Astrocyte (in vitro differentiated cells and primary cell): ENCODE data around the gene TNFRSF13B. TPM values are rescaled to one million over a fixed set of nuclear protein-coding genes. Genes with fewer than 3 reads are reported as not detected.

ENCODE experiments used
- DNase-seq: peaks from one replicate; pipeline ENCODE4 v3.0.0-alpha.2; 2010; ENCODE audit warnings: low read depth
- FAIRE-seq: peaks from 2 replicates; lab custom pipeline; 2011; peaks lifted over from hg19 to GRCh38; lab: Jason Lieb, UNC
- H2AFZ ChIP-seq: 2 replicates; pipeline ENCODE4 v1.6.0; 2012; ENCODE audit warnings: low read depth, low read length, inconsistent platforms
- H3K27ac ChIP-seq: 2 replicates; pipeline ENCODE4 v1.5.1; 2011; ENCODE audit warnings: low read depth, low read length, inconsistent platforms
- H3K27me3 ChIP-seq: 2 replicates; pipeline ENCODE4 v1.6.0; 2011; ENCODE audit warnings: low read length, inconsistent platforms; ENCODE audit not compliant: insufficient read depth
- H3K36me3 ChIP-seq: 2 replicates; pipeline ENCODE4 v1.5.1; 2011; ENCODE audit warnings: low read length, inconsistent platforms; ENCODE audit not compliant: insufficient read depth
- H3K4me1 ChIP-seq: 2 replicates; pipeline ENCODE4 v1.5.1; 2011; ENCODE audit warnings: low read length, inconsistent platforms; ENCODE audit not compliant: insufficient read depth
- H3K4me2 ChIP-seq: 2 replicates; pipeline ENCODE4 v1.6.0; 2012; ENCODE audit warnings: low read length, inconsistent platforms
- H3K4me3 ChIP-seq: 2 replicates; pipeline ENCODE4 v1.5.1; 2011; ENCODE audit warnings: low read depth, mild to moderate bottlenecking, low read length, inconsistent platforms; ENCODE audit not compliant: insufficient read depth
- H3K79me2 ChIP-seq: 2 replicates; pipeline ENCODE4 v1.6.0; 2012; ENCODE audit warnings: mild to moderate bottlenecking, low read length, inconsistent platforms; ENCODE audit not compliant: insufficient read depth
- H3K9ac ChIP-seq: 2 replicates; pipeline ENCODE4 v1.6.0; 2012; ENCODE audit warnings: mild to moderate bottlenecking, low read length, inconsistent platforms
- H3K9me3 ChIP-seq: 2 replicates; pipeline ENCODE4 v1.5.1; 2012; ENCODE audit warnings: low read depth, mild to moderate bottlenecking, low read length, inconsistent platforms; ENCODE audit not compliant: insufficient read depth
- H4K20me1 ChIP-seq: 2 replicates; pipeline ENCODE4 v1.6.0; 2012; ENCODE audit warnings: low read length, inconsistent platforms; ENCODE audit not compliant: insufficient read depth
- H3K27ac Mint-ChIP-seq: one replicate; pipeline ENCODE4 v1.8.0; 2021; ENCODE audit warnings: mild to moderate bottlenecking, mixed read lengths; ENCODE audit not compliant: unreplicated experiment
- H3K27me3 Mint-ChIP-seq: one replicate; pipeline ENCODE4 v1.8.0; 2021; ENCODE audit warnings: low read depth, mixed read lengths; ENCODE audit not compliant: unreplicated experiment
- H3K36me3 Mint-ChIP-seq: one replicate; pipeline ENCODE4 v1.8.0; 2021; ENCODE audit warnings: low read depth, mixed read lengths; ENCODE audit not compliant: unreplicated experiment
- H3K4me1 Mint-ChIP-seq: one replicate; pipeline ENCODE4 v1.8.0; 2021; ENCODE audit warnings: low read depth, mixed read lengths; ENCODE audit not compliant: unreplicated experiment
- H3K4me3 Mint-ChIP-seq: one replicate; pipeline ENCODE4 v1.8.0; 2021; ENCODE audit warnings: mild to moderate bottlenecking, moderate library complexity, mixed read lengths; ENCODE audit not compliant: unreplicated experiment
- H3K9me3 Mint-ChIP-seq: one replicate; pipeline ENCODE4 v1.8.0; 2021; ENCODE audit warnings: mild to moderate bottlenecking, mixed read lengths; ENCODE audit not compliant: unreplicated experiment
- EZH2 ChIP-seq: IDR thresholded peaks from 2 replicates; pipeline ENCODE4 v1.6.1; 2012; ENCODE audit warnings: mild to moderate bottlenecking, low read length, inconsistent platforms; ENCODE audit not compliant: insufficient read depth
- total RNA-seq: library from RNA; stranded (reverse); gene quantifications from 2 replicates; pipeline ENCODE4 v1.2.1, GENCODE V29; 2021
- TF ChIP-seq, protein P1 (sequence below): IDR thresholded peaks from 2 replicates; pipeline ENCODE4 v1.5.1; 2011; ENCODE audit warnings: low read depth, mild to moderate bottlenecking, inconsistent platforms, low read length, moderate library complexity; ENCODE audit not compliant: insufficient read depth

Gene TNFRSF13B
- total RNA-seq, 1 donor from 2014 or later = not detected

DNA sequence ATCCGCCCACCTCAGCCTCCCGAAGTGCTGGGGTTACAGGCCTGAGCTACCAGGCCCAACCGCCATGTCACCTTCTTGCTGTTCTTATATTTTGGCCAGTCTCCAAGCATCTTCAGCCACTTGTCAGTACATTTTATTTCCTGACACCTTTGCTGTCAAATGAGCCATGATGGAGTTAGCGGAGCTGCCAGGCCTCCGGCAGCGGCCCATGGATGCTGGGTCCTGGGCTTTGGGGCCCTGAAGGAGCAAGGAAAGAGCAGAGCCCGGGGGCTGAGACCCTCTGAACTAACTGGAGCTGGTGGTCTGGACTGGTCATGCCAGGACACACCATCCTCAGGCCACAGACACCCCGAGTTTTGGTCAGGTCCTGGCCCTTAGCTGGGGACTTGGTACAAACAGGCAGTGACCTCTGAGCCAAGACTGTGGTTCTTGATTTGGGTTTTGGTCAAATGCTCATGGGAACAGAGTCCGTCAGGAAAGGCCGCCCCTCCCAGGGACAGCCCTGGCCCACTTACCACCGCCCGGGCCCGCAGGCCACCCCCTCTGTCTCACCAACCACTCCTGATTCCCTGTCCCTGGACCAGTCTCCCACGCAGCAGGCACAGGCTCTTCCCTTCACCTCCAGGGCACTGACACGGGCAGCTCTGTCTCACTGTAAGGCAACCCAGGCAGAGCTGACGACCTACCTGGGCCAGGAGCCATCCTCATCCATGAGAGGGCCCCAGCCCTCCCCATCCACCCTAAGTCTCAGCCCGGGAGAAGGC is 42.0 kb downstream of the TNFRSF13B start:
- H3K4me1 Mint-ChIP-seq = no peaks in the 10 kb centered on the region
- H3K79me2 ChIP-seq = no peaks in the 10 kb centered on the region
- TF ChIP-seq, protein P1, sequence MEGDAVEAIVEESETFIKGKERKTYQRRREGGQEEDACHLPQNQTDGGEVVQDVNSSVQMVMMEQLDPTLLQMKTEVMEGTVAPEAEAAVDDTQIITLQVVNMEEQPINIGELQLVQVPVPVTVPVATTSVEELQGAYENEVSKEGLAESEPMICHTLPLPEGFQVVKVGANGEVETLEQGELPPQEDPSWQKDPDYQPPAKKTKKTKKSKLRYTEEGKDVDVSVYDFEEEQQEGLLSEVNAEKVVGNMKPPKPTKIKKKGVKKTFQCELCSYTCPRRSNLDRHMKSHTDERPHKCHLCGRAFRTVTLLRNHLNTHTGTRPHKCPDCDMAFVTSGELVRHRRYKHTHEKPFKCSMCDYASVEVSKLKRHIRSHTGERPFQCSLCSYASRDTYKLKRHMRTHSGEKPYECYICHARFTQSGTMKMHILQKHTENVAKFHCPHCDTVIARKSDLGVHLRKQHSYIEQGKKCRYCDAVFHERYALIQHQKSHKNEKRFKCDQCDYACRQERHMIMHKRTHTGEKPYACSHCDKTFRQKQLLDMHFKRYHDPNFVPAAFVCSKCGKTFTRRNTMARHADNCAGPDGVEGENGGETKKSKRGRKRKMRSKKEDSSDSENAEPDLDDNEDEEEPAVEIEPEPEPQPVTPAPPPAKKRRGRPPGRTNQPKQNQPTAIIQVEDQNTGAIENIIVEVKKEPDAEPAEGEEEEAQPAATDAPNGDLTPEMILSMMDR = no peak
- no peak for TF ChIP-seq EZH2
- H3K4me2 ChIP-seq = no peak overlapping the region
- H3K27ac ChIP-seq = no peak overlapping the region
- no peak overlapping the region for H3K4me3 ChIP-seq
- no peak overlapping the region for H2AFZ ChIP-seq
- H3K9me3 Mint-ChIP-seq = no peaks in the 10 kb centered on the region
- FAIRE-seq (no peak), DNase-seq (no peak)
- no peaks in the 10 kb centered on the region for H3K9me3 ChIP-seq
- H3K36me3 ChIP-seq = no peaks in the 10 kb centered on the region
- no peak overlapping the region for H3K9ac ChIP-seq
- no peaks in the 10 kb centered on the region for H3K4me1 ChIP-seq
- H3K27ac Mint-ChIP-seq = no peak overlapping the region
- no peak overlapping the region for H3K4me3 Mint-ChIP-seq
- H3K27me3 Mint-ChIP-seq = peaks cover 14% of the 10 kb centered on the region
- H4K20me1 ChIP-seq = no peaks in the 10 kb centered on the region
- no peaks in the 10 kb centered on the region for H3K36me3 Mint-ChIP-seq
- H3K27me3 ChIP-seq = no peaks in the 10 kb centered on the region

DNA sequence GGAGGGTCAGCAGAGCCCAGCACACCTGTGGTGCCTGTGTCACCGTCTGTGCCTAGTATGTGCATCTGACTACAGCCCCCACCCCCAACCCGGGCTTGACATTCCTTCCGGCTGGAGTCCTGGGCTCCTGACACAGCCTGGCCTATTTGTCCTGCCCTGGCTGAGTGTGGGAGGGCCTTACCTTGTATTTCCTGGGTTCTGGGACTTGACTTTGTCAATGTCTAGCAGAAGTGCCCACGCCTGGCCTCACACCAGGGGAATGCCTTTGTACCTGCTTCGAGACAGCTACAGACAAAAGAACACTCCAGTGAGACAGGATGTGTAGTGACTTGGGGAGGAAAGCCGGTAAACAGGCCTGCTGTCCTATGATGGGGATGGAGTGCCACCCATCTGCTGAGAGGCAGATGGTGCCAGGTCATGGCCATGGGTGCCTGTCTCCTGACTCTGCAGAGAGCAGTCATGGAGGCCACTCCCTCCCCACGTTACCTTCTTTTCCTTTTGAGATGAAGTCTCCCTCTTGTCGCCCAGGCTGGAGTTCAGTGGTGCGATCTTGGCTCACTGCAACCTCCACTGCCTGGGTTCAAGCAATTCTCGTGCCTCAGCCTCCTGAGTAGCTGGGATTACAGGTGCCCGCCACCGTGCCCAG is 42.8 kb downstream of the TNFRSF13B start:
- TF ChIP-seq, protein P1 = no peak
- Histone ChIP-seq H3K4me1 (no peaks in the 10 kb centered on the region), H3K27me3 (no peaks in the 10 kb centered on the region), H4K20me1 (no peaks in the 10 kb centered on the region), H3K27ac (no peak overlapping the region), H2AFZ (no peak overlapping the region), H3K4me2 (no peak overlapping the region), H3K9ac (no peak overlapping the region), H3K36me3 (no peaks in the 10 kb centered on the region), H3K79me2 (no peaks in the 10 kb centered on the region), H3K9me3 (no peaks in the 10 kb centered on the region), H3K4me3 (no peak overlapping the region)
- H3K27ac Mint-ChIP-seq = no peak overlapping the region
- peaks cover 16% of the 10 kb centered on the region for H3K27me3 Mint-ChIP-seq
- H3K4me3 Mint-ChIP-seq = no peak overlapping the region
- H3K4me1 Mint-ChIP-seq = no peaks in the 10 kb centered on the region
- FAIRE-seq (no peak), DNase-seq (no peak)
- no peaks in the 10 kb centered on the region for H3K9me3 Mint-ChIP-seq
- H3K36me3 Mint-ChIP-seq = no peaks in the 10 kb centered on the region
